CMK (cell line): ENCODE results near the gene YPEL3.

ENCODE experiments used
- DNase-seq: peaks from one replicate; pipeline ENCODE4 v3.0.0-alpha.2; 2010; ENCODE audit warnings: low read depth

The YPEL3 gene

DNA sequence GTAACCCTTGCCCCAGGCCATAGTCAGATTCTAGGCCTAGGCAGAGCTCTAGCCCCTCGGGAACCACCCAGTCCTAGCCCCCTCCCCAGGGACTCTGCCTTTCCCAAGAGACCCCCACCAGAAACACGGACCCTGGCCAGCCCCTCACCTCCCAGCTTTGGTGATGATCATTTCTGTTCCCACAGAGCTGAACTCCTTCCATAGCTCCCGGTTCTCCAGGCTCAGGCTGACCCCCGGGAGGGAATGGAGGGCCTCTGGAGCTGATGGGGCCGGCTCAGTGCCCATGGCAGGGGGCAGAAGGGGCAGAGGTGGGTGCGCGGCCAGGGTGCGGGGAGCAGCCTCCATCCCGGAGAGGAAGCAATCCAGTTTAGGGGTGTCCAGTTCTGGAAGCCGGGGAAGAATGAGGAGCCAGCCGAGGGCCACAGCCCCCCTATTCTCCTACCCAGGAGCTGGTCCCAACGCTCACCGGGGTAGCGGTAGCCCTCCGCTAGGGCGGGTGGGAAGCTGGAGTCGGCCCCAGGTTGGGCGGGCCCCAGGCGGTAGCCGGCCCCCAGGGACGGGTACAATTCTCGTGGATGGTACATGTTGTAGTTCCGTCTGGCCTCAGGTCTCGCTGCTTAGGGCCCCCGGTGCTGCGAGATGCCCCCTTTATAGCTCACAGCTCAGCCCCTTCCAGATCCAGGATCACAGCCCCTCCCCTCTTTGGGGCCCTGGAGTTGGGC lies 5.2 kb downstream of the YPEL3 start:
- DNase-seq, result no peak

DNA sequence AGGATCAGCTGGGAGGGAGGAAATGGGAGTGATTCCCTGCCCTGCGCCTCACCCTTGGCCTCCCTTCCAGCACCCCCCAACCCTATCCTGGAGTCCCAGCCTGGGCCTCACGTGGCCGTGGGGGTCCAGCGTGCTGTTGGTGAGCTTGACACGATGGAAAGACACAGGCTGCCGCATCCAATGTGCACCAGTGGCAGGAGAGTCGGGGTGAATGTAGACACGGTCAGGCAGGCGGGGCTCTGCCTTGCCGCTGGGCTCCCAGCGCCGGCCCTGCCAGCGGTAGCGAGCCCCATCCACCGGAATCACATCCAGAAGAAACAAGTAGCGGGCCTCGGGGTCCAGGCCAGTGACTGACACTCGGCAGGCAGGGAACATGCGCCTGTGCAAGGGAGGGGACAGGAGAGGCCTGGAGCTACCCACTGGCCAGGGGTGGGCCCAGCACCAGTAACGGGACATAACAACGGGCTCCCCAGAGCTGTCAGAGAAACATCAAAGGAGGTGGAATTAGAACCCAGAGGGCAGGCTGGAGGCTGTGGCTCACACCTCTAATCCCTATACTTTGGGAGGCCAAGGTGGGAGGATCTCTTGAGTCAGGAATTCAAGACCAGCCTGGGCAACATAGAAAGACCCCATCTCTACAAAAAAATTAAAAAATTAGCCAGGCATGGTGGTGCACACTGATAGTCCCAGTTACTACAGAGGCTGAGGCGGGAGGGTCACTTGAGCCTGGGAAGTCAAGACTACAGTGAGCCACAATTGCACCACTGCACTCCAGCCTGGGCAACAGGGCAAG lies 7.0 kb downstream of the YPEL3 start:
- DNase-seq, result no peak

- no peak for DNase-seq
These were observed 7.7 kb downstream of the YPEL3 start for GRCh38 chr16:30088237-30088831.

DNA sequence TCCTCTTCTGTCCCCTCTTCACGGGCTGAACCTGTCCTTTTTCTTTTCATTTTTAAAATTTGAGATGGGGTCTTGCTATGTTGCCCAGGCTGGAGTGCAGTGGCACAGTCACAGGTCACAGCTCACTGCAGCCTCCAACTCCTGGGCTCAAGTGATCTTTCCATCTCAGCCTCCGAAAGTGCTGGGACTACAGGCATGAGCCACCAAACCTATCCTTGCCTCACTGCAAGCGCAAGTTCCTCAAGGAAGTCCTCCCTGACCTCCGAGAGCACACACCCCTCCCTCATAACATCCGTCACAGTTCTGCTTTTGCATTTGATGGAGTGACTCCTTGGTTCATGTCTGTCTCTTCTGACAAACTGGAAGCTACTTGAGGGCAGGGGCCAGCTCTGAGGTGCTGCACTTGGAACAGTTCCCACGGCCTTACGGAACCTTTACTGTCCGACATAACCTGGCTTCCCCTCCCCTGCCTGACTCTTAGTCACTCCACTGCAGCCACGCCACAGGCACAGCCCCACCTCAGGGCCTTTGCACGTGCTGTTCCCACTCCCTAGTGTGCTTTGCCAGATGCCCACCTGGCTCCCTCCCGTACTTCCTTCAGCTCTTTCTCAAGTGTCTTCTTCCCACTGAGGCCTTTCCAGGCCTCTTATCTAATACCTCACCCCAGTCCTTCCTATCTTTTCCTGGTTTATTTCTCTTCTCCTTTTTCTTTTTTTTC lies 8.7 kb downstream of the YPEL3 start:
- no peak for DNase-seq

DNA sequence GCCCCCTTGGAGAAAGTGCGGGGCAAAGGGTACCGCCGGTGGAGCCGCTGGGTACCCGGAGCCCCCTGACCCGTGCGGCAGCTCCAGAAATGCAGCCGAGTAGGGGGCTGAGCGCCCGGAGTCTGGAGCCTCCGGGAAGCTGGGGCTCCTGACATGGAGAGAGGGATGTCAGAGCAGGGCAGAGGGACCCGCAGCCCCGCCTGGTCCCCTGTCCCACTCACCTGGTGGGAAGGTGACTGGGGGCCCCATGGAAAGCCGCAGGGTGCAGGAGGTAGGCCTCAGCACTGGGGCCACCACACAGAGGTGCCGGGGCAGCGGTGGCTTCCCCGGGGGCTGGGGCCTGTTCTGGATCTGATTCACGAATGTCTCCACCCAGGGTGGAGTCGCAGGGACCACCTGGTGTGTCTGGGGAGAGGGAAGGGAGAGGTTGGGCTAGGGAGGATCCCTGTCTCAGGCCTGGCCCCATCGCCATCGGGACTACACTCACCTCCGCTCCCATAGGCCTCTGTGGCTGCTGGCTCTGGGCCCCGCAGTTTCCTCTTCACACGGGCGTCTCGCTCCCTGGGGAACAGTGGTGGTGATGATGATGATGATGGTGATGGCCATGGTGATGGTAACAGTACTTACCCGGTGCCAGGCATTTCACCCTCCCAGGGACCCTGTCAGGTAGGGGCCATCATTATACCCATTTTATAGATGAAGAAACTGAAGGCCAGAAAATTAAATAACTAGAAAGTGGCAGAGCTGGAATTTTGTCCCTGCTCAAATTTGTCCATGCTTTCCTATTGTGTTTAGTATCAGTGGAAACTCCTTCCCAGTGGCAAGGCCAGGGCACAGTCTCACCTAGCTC lies 9.5 kb downstream of the YPEL3 start:
- no peak for DNase-seq

- DNase-seq, result no peak
These were observed 10.2 kb downstream of the YPEL3 start for GRCh38 chr16:30085820-30086219.

GRCh38 chr16:30085247-30085646 lies 10.8 kb downstream of the YPEL3 start:
- DNase-seq, result no peak

DNA sequence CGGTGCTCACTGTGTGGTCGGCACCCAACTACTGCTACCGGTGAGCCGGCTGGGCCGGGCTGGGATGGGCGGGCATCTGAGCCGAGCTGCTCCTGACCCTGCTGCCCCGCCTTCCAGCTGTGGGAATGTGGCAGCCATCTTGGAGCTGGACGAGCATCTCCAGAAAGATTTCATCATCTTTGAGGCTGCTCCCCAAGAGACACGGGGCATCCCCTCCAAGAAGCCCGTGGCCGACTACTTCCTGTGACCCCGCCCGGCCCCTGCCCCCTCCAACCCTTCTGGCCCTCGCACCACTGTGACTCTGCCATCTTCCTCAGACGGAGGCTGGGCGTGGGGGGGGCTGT lies 11.2 kb downstream of the YPEL3 start:
- no peak for DNase-seq

GRCh38 chr16:30084096-30084815 lies 11.8 kb downstream of the YPEL3 start:
- no peak for DNase-seq

GRCh38 chr16:30083216-30084055 lies 12.6 kb downstream of the YPEL3 start:
- DNase-seq, result no peak

- DNase-seq, result no peak
These were observed 13.4 kb downstream of the YPEL3 start for GRCh38 chr16:30082545-30083090.

GRCh38 chr16:30079480-30079879 lies 16.5 kb downstream of the YPEL3 start:
- no peak for DNase-seq

DNA sequence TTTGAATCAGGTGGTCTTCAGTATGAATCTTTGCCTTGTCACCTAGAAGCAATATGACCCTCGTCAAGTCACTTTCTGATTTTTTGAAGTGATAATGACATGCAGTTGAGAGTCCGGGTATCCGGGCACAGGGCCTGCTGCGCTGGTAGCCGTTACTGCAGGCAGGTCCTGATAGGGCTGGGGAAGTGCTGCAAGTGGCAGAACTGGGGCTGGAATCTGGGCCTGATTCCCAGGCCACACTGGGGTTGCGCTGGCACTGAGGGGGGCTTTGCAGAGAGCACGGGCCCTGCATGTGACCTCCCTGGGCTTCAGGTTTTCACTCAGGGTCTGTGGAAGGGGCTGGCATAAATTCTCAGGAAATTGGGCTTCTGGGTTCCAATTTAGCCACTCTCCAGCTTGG lies 17.3 kb downstream of the YPEL3 start:
- DNase-seq, result no peak

GRCh38 chr16:30077656-30078055 lies 18.4 kb downstream of the YPEL3 start:
- DNase-seq, result no peak

DNA sequence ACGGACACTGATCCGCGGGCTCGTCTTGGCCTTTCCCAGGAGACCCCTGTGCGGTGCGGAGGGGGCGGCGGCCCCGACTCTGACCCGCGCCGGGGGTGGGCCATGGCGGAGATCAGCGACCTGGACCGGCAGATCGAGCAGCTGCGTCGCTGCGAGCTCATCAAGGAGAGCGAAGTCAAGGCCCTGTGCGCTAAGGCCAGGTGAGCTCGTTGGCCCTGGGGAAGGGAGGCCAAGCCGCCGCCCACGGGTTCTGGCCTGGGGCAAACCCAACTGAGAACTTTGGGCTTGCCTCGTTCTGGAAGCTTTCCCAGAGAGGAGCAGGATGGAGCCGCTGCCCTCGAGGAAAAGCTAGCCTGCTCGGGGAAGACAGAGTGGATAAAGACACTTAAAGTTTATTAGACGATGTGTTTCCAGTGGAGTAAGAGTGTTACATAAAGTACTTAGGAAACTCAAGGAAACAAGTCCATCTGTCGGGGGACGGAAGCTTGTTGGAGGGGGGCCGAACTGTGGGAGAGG lies 19.7 kb downstream of the YPEL3 start:
- DNase-seq, result no peak

GRCh38 chr16:30075503-30076275 lies 20.3 kb downstream of the YPEL3 start, which contains the start of gene PPP4C:
Gene PPP4C, plus strand, starts transcription at chr16:30075994. Its CDS starts 384 bp downstream, at chr16:30076378.
- peak; percentile 79 for DNase-seq

- no peak for DNase-seq
These were observed 25.5 kb downstream of the YPEL3 start for GRCh38 chr16:30070490-30070889.

DNA sequence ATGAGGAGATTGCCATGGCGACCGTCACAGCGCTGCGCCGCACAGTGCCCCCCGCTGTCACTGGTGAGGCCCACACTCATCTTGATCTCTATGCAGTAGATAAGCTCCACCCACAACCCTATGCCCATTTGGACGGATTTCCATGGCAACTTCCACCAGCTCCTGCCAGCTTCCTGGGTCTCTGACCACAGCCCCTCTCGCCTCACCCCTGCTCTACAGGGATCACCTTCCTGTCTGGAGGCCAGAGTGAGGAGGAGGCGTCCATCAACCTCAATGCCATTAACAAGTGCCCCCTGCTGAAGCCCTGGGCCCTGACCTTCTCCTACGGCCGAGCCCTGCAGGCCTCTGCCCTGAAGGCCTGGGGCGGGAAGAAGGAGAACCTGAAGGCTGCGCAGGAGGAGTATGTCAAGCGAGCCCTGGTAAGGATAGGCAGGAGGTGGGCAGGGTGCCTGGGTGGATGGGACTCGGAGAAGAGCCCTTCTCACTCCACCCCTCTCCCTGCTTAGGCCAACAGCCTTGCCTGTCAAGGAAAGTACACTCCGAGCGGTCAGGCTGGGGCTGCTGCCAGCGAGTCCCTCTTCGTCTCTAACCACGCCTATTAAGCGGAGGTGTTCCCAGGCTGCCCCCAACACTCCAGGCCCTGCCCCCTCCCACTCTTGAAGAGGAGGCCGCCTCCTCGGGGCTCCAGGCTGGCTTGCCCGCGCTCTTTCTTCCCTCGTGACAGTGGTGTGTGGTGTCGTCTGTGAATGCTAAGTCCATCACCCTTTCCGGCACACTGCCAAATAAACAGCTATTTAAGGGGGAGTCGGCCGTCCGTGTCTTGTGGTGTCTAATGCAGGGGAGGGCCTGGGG lies 26.2 kb downstream of the YPEL3 start:
- DNase-seq, result no peak
